OCI-LY3 (cell line): ENCODE results near the gene PIK3CB.

ENCODE experiments used
- CTCF ChIP-seq: fragments of 200-600, 300-600 bp; sonication (generic); IDR thresholded peaks from 2 replicates; pipeline ENCODE4 v1.5.1; 2014; ENCODE audit warnings: antibody characterized with exemption, low read length, low read depth
- EZH2phosphoT487 ChIP-seq: fragments of 200-600 bp; shearing (Covaris generic); IDR thresholded peaks from 2 replicates; pipeline ENCODE4 v1.6.1; 2018; ENCODE audit warnings: antibody characterized with exemption, mixed run types, low read depth

GRCh38 chr3:138845771-138846173, 11.0 kb upstream of the PIK3CB start:
- no peak for TF ChIP-seq EZH2phosphoT487
- TF ChIP-seq CTCF = no peak
